Measurements from ENCODE around the gene CAV1. TPM values are rescaled to one million over a fixed set of nuclear protein-coding genes. Genes with fewer than 3 reads are reported as not detected.

CAV1 gene
- total RNA-seq, 4 donors from 2014 or later = 183 to 351 (median 300) TPM

GRCh38 chr7:116538138-116538537, 13.3 kb downstream of the CAV1 start:
- TF ChIP-seq CTCF (IDR thresholded peaks at IDR 0.05) (no peak), POLR2A (IDR thresholded peaks at IDR 0.05) (no peak)
- intact Hi-C loops (cut with DNase I; ENCODE audit: low total_unique reads) = no loop called here
- Histone ChIP-seq H3K27me3 (no peaks in the 10 kb centered on the region), H3K4me1 (peaks cover 0 to 5% of the 10 kb centered on the region in 2 donors), H3K36me3 (no peaks in the 10 kb centered on the region), H3K9me3 (no peaks in the 10 kb centered on the region), H3K27ac (peak overlapping the region; percentile 62 to 71), H3K4me3 (no peak overlapping the region)
- no peak for DNase-seq

- H3K27ac ChIP-seq = peak overlapping the region; percentile 51 to 71
- H3K36me3 ChIP-seq = no peaks in the 10 kb centered on the region
- no peaks in the 10 kb centered on the region for H3K27me3 ChIP-seq
- no peaks in the 10 kb centered on the region for H3K9me3 ChIP-seq
- no peak for TF ChIP-seq POLR2A (IDR thresholded peaks at IDR 0.05)
- TF ChIP-seq CTCF (IDR thresholded peaks at IDR 0.05) = no peak
- peaks cover 0 to 5% of the 10 kb centered on the region in 2 donors for H3K4me1 ChIP-seq
- DNase-seq = no peak
- intact Hi-C loops (cut with DNase I; ENCODE audit: low total_unique reads) = no loop called here
- no peak overlapping the region for H3K4me3 ChIP-seq
Measured at GRCh38 chr7:116539879-116540278, 15.0 kb downstream of the CAV1 start.

GRCh38 chr7:116540743-116541142, 15.9 kb downstream of the CAV1 start:
- intact Hi-C loops (cut with DNase I; ENCODE audit: low total_unique reads) = no loop called here
- Histone ChIP-seq H3K36me3 (no peaks in the 10 kb centered on the region), H3K27ac (peak overlapping the region in 1 of 2 donors; percentile 51), H3K9me3 (no peaks in the 10 kb centered on the region), H3K27me3 (no peaks in the 10 kb centered on the region), H3K4me1 (peaks cover 0 to 5% of the 10 kb centered on the region in 2 donors), H3K4me3 (no peak overlapping the region)
- TF ChIP-seq POLR2A (IDR thresholded peaks at IDR 0.05) (no peak), CTCF (IDR thresholded peaks at IDR 0.05) (no peak)
- DNase-seq = no peak

GRCh38 chr7:116541951-116542350, 17.1 kb downstream of the CAV1 start:
- Histone ChIP-seq H3K4me1 (no peaks in the 10 kb centered on the region), H3K4me3 (no peak overlapping the region), H3K36me3 (no peaks in the 10 kb centered on the region), H3K9me3 (no peaks in the 10 kb centered on the region), H3K27me3 (no peaks in the 10 kb centered on the region), H3K27ac (peak overlapping the region; percentile 7 to 28)
- no peak for DNase-seq
- TF ChIP-seq CTCF (IDR thresholded peaks at IDR 0.05) = no peak
- no peak for TF ChIP-seq POLR2A (IDR thresholded peaks at IDR 0.05)
- intact Hi-C loops (cut with DNase I; ENCODE audit: low total_unique reads) = no loop called here

- no peak overlapping the region for H3K4me3 ChIP-seq
- H3K9me3 ChIP-seq = no peaks in the 10 kb centered on the region
- no peak for DNase-seq
- H3K27me3 ChIP-seq = no peaks in the 10 kb centered on the region
- intact Hi-C loops (cut with DNase I; ENCODE audit: low total_unique reads) = no loop called here
- no peaks in the 10 kb centered on the region for H3K36me3 ChIP-seq
- peak overlapping the region; percentile 7 to 28 for H3K27ac ChIP-seq
- TF ChIP-seq CTCF (IDR thresholded peaks at IDR 0.05) (no peak), POLR2A (IDR thresholded peaks at IDR 0.05) (no peak)
- no peaks in the 10 kb centered on the region for H3K4me1 ChIP-seq
Measured at GRCh38 chr7:116542618-116543017, 17.8 kb downstream of the CAV1 start.
